DOHH2 (cell line): ENCODE results near the gene DNAH7.

ENCODE experiments used
- EZH2phosphoT487 ChIP-seq: fragments of 200-600 bp; sonication (generic); IDR thresholded peaks from 2 replicates; pipeline ENCODE4 v1.6.1; 2017; ENCODE audit warnings: borderline replicate concordance, mild to moderate bottlenecking, antibody characterized with exemption, low read length, moderate library complexity, mixed read lengths
- TF ChIP-seq, protein P1 (sequence below): fragments of 200-600 bp; sonication (generic); IDR thresholded peaks from one replicate; pipeline ENCODE4 v1.5.1; 2014; ENCODE audit warnings: antibody characterized with exemption, mild to moderate bottlenecking, low read depth, low read length; ENCODE audit not compliant: poor library complexity, severe bottlenecking

DNA sequence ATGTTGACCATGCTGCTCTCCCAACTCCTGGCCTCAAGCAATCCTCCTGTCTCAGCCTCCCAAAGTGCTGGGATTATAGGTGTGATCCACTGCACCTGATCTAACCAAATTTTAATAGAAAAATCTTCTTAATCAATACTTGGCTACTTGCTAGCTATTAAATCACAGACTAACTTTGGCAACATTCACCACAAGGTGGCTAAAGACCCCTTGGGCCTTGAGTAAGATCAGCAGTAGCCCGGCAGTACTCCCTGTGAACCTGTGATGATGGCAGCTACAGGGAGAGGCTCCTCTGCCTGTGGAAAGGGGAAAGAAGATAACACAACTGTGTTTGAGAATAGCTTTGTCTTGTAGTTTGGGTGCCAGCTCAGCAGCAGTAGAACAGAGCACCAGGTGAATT lies 308.8 kb downstream of the DNAH7 start:
- TF ChIP-seq, protein P1, sequence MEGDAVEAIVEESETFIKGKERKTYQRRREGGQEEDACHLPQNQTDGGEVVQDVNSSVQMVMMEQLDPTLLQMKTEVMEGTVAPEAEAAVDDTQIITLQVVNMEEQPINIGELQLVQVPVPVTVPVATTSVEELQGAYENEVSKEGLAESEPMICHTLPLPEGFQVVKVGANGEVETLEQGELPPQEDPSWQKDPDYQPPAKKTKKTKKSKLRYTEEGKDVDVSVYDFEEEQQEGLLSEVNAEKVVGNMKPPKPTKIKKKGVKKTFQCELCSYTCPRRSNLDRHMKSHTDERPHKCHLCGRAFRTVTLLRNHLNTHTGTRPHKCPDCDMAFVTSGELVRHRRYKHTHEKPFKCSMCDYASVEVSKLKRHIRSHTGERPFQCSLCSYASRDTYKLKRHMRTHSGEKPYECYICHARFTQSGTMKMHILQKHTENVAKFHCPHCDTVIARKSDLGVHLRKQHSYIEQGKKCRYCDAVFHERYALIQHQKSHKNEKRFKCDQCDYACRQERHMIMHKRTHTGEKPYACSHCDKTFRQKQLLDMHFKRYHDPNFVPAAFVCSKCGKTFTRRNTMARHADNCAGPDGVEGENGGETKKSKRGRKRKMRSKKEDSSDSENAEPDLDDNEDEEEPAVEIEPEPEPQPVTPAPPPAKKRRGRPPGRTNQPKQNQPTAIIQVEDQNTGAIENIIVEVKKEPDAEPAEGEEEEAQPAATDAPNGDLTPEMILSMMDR: no peak
- TF ChIP-seq EZH2phosphoT487: no peak
